C4-2B (cell line): ENCODE data around the gene PRKAG2.

Experiments
- CTCF ChIP-seq: fragments of 450-650 bp; conservative IDR thresholded peaks from 2 replicates; pipeline ENCODE4 v1.5.1; 2017; ENCODE audit warnings: mild to moderate bottlenecking
- ZFX ChIP-seq: fragments of 450-650 bp; IDR thresholded peaks from 2 replicates; pipeline ENCODE4 v1.6.1; 2017

GRCh38 chr7:151904270-151904669, 27.4 kb upstream of the PRKAG2 start:
- TF ChIP-seq CTCF = no peak
- no peak for TF ChIP-seq ZFX
